ENCODE data around the gene LSM12.

LSM12 gene

GRCh38 chr17:44111777-44112176 lies 45.3 kb upstream of the LSM12 start:
- DNase-seq (ENCODE audit: low read depth, low spot score), result no peak
- in situ Hi-C loops (cut with HindIII; ENCODE audit: low sequenced_read_pairs), result no loop called here
- H3K4me3 ChIP-seq (ENCODE audit: low read depth, low read length), result no peak overlapping the region
- no peak for TF ChIP-seq CTCF (IDR thresholded peaks at IDR 0.05; ENCODE audit: low read depth, low read length)

DNA sequence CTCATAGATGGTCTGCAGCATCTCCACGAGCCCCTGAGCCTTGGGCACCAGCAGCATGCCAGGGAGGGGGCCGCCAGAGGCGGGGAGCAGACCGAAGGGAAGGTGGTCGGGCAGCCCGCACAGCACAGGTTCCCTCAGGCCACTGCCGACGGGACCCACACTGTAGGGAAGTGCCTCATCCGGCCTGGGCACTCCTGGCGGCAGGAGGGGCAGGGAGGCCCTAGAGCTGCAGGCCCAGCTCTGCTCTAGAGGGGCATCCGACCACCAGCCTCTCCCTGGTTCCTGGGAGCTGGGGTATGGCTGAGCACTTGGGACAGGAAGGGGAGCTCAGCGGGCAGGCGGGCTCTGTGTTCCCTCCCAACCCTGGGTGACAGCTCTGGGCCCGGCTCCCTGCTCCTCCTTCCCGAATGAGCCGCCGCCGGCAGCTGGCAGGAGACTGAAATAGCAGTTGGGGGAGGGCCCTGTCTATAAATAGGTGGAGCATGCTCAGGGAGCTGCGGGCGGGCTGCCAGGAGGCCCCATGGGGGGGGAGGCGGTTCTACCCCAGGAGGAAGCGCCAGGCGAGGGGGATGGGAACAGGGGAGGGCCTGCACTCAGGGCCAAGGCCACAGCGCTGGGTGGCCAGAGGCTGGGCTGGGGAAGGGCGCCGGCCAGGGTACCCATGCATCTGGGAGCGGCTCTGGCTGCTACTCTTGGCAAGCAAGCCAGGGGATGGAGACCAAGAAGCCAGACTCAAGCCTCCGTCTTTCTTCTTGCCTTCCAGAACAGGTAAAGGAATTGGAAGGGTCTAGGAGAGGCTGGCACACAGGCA lies 44.6 kb upstream of the LSM12 start:
- in situ Hi-C loops (cut with HindIII; ENCODE audit: low sequenced_read_pairs), result no loop called here
- TF ChIP-seq CTCF (IDR thresholded peaks at IDR 0.05; ENCODE audit: low read depth, low read length), result no peak
- H3K4me3 ChIP-seq (ENCODE audit: low read depth, low read length), result peak overlapping the region; percentile 30
- DNase-seq (ENCODE audit: low read depth, low spot score), result peak; percentile 93

DNA sequence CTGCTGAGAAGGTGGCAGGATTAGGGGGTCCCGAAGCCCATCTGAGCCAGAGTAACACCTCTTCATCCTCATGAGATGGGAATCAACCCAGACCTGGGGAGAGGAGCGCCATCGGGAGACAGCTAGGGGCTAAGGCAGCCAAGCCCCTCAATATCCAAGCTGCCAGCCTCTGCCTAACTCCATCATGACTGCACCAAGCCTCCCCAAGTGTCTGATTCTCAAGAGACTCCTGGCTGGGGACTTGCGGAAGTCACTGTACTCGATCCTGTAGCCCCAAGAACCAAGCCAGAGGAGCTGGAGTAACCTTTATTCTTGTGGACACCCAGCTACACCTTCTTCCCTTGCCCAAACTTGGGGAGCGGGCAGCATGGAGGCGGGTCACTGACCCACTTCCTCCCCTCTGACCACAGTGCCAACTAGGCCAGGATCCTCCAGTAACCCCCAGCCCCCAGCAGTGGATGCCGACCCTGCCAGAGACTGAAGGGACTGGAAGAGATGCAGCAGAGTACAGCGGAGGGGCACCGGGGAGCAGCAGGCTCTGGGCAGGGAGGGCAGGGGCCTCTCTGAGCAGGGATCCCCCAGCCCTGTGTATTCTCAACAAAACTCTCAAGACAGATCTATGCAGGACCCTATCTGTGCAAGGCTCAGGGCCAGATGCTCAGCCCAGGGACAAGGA lies 43.7 kb upstream of the LSM12 start:
- no peak for TF ChIP-seq CTCF (IDR thresholded peaks at IDR 0.05; ENCODE audit: low read depth, low read length)
- in situ Hi-C loops (cut with HindIII; ENCODE audit: low sequenced_read_pairs), result no loop called here
- DNase-seq (ENCODE audit: low read depth, low spot score), result no peak
- peak overlapping the region; percentile 30 for H3K4me3 ChIP-seq (ENCODE audit: low read depth, low read length)

GRCh38 chr17:44109312-44109630 lies 42.8 kb upstream of the LSM12 start:
- no peak for TF ChIP-seq CTCF (IDR thresholded peaks at IDR 0.05; ENCODE audit: low read depth, low read length)

DNA sequence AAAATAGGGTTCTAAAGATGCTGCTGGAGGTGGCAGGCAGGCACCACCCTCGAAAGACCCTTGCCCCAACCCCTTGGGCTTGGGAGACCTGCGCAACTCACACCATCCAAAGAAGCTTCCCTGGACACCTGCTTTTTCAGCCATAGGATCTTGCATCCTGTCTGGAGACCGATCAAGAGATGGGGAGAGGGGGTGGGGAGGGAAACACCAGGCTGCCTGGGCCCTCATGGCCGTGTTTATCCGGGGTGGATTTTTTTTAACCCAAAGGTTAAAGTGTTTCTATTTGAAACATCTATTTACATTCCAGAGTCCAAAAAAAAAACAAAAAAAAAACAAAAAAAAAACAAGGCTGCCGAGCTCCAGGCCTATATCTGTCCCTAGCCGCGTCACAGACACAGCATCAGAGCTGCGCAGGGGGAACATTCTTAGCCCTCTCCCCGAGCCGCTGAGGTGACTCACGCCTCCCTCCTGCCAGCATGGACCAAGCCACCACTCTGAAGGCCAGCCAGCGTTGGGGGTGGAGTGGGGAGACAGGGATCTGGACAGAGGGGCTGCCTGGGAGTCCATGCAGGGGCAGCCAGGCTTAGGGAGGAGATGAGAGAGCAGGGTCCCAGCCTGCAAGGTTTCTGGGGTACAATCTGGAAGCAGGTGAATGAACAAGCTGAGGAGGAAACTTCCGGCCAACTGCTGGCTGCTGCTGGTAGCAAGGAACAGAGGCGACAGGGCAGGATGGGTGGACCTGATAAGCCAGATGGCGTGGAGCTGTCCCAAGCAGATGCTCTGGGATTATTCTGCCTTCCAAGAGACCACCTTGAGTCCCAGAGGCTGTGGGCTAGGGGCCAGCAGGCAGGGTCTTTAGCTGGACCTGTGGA lies 42.2 kb upstream of the LSM12 start:
- no peak overlapping the region for H3K4me3 ChIP-seq (ENCODE audit: low read depth, low read length)
- no peak for TF ChIP-seq CTCF (IDR thresholded peaks at IDR 0.05; ENCODE audit: low read depth, low read length)
- DNase-seq (ENCODE audit: low read depth, low spot score), result peak; percentile 97
- in situ Hi-C loops (cut with HindIII; ENCODE audit: low sequenced_read_pairs), result no loop called here

More at GRCh38 chr17:44109312-44109630, 42.8 kb upstream of the LSM12 start:
- H3K4me3 ChIP-seq (ENCODE audit: low read depth, low read length), result no peak overlapping the region
- no peak for DNase-seq (ENCODE audit: low read depth, low spot score)
- in situ Hi-C loops (cut with HindIII; ENCODE audit: low sequenced_read_pairs), result no loop called here

DNA sequence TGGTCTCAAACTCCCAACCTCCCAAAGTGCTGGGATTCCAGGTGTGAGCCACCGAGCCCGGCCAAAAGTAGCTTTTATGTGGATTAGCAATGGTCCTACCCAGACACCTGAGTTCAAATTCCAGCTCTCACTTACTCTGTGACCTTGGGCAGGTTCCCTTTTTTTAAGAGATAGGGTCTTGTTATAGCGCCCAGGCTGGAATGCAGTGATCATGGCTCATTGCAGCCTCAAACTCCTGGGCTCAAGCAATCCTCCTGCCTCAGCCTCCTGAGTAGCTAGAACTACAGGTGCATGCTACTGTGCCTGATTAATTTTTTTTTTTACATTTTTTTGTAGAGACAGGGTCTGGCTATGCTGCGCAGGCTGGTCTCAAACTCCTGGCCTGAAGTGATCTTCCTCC lies 40.3 kb upstream of the LSM12 start:
- DNase-seq (ENCODE audit: low read depth, low spot score), result no peak
- in situ Hi-C loops (cut with HindIII; ENCODE audit: low sequenced_read_pairs), result no loop called here
- no peak for TF ChIP-seq CTCF (IDR thresholded peaks at IDR 0.05; ENCODE audit: low read depth, low read length)
- no peak overlapping the region for H3K4me3 ChIP-seq (ENCODE audit: low read depth, low read length)
